ENCODE measurements around the gene MAPK8.

- no peak for TF ChIP-seq SMC3 (IDR thresholded peaks at IDR 0.05)
- TF ChIP-seq, protein P1, sequence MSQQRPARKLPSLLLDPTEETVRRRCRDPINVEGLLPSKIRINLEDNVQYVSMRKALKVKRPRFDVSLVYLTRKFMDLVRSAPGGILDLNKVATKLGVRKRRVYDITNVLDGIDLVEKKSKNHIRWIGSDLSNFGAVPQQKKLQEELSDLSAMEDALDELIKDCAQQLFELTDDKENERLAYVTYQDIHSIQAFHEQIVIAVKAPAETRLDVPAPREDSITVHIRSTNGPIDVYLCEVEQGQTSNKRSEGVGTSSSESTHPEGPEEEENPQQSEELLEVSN (IDR thresholded peaks at IDR 0.05; ENCODE audit: borderline replicate concordance, low read depth), result no peak
- TF ChIP-seq, protein P2, sequence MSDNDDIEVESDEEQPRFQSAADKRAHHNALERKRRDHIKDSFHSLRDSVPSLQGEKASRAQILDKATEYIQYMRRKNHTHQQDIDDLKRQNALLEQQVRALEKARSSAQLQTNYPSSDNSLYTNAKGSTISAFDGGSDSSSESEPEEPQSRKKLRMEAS (IDR thresholded peaks at IDR 0.05), result no peak
- no peak for TF ChIP-seq CTCF (IDR thresholded peaks at IDR 0.05)
- TF ChIP-seq POLR2A (IDR thresholded peaks at IDR 0.05; ENCODE audit: low read length), result no peak
Observed at GRCh38 chr10:48468866-48469511, 162.5 kb downstream of the MAPK8 start.

Data from A549 (cell line).